ENCODE measurements around the gene SPAG16.

- TF ChIP-seq GATA3 (IDR thresholded peaks at IDR 0.05; ENCODE audit: low read depth, low read length) (no peak), GATA2 (IDR thresholded peaks at IDR 0.05; ENCODE audit: low read depth, low read length) (no peak)
These were observed 820.7 kb downstream of the SPAG16 start for GRCh38 chr2:214104967-214105366.

All from SH-SY5Y (cell line).